ENCODE measurements around the gene NAMPT. TPM values are rescaled to one million over a fixed set of nuclear protein-coding genes. Genes with fewer than 3 reads are reported as not detected.

The NAMPT gene
- total RNA-seq, 4 donors from 2014 or later = 274 to 823 (median 604) TPM

GRCh38 chr7:106317971-106318370 is 33.2 kb upstream of the NAMPT start:
- no peak for DNase-seq
- 72 to 78% methylated on average over 4 to 5 of the region's 5 CpGs for WGBS, 2 donors
- no peak overlapping the region for H3K27ac ChIP-seq
- no peaks in the 10 kb centered on the region for H3K9me3 ChIP-seq
- H3K4me1 ChIP-seq = no peaks in the 10 kb centered on the region
- H3K27me3 ChIP-seq = peaks cover 0 to 3% (median 0%) of the 10 kb centered on the region in 4 donors
- no peaks in the 10 kb centered on the region for H3K36me3 ChIP-seq
- intact Hi-C loops (cut with DNase I) = no loop called here
- TF ChIP-seq POLR2A (IDR thresholded peaks at IDR 0.05) = no peak
- no peak overlapping the region for H3K4me3 ChIP-seq

- TF ChIP-seq CTCF (IDR thresholded peaks at IDR 0.05) = no peak
- H3K27ac ChIP-seq = no peak overlapping the region
- no peak for DNase-seq
- no peaks in the 10 kb centered on the region for H3K36me3 ChIP-seq
- intact Hi-C loops (cut with DNase I) = no loop called here
- H3K4me3 ChIP-seq = no peak overlapping the region
- no peaks in the 10 kb centered on the region for H3K9me3 ChIP-seq
- peaks cover 0 to 3% (median 0%) of the 10 kb centered on the region in 4 donors for H3K27me3 ChIP-seq
- no peaks in the 10 kb centered on the region for H3K4me1 ChIP-seq
Observed at GRCh38 chr7:106316947-106317346, 32.2 kb upstream of the NAMPT start.

GRCh38 chr7:106314875-106315274 is 30.1 kb upstream of the NAMPT start:
- no peaks in the 10 kb centered on the region for H3K4me1 ChIP-seq
- H3K27me3 ChIP-seq = peaks cover 0 to 3% (median 0%) of the 10 kb centered on the region in 4 donors
- DNase-seq = no peak
- no peaks in the 10 kb centered on the region for H3K9me3 ChIP-seq
- H3K4me3 ChIP-seq = no peak overlapping the region
- TF ChIP-seq POLR2A (IDR thresholded peaks at IDR 0.05) (no peak), CTCF (IDR thresholded peaks at IDR 0.05) (no peak)
- intact Hi-C loops (cut with DNase I) = no loop called here
- H3K27ac ChIP-seq = no peak overlapping the region
- 87 to 90% methylated on average over 2 of the region's 2 CpGs for WGBS, 2 donors
- H3K36me3 ChIP-seq = no peaks in the 10 kb centered on the region

GRCh38 chr7:106313966-106314365 is 29.2 kb upstream of the NAMPT start:
- Histone ChIP-seq H3K4me1 (no peaks in the 10 kb centered on the region), H3K36me3 (no peaks in the 10 kb centered on the region), H3K9me3 (no peaks in the 10 kb centered on the region), H3K27me3 (peaks cover 0 to 3% (median 0%) of the 10 kb centered on the region in 4 donors), H3K27ac (no peak overlapping the region), H3K4me3 (no peak overlapping the region)
- TF ChIP-seq CTCF (IDR thresholded peaks at IDR 0.05) (no peak), POLR2A (IDR thresholded peaks at IDR 0.05) (no peak)
- no peak for DNase-seq
- 31 to 52% methylated on average over 2 of the region's 2 CpGs for WGBS, 2 donors
- intact Hi-C loops (cut with DNase I) = no loop called here

- H3K4me1 ChIP-seq = no peaks in the 10 kb centered on the region
- no peak overlapping the region for H3K27ac ChIP-seq
- H3K36me3 ChIP-seq = no peaks in the 10 kb centered on the region
- DNase-seq = no peak
- no peak for TF ChIP-seq POLR2A (IDR thresholded peaks at IDR 0.05)
- no peak for TF ChIP-seq CTCF (IDR thresholded peaks at IDR 0.05)
- peaks cover 0 to under 1% (median 0%) of the 10 kb centered on the region in 4 donors for H3K27me3 ChIP-seq
- no peaks in the 10 kb centered on the region for H3K9me3 ChIP-seq
- intact Hi-C loops (cut with DNase I) = no loop called here
- WGBS, 2 donors = 50 to 52% methylated on average over 2 of the region's 2 CpGs
- H3K4me3 ChIP-seq = no peak overlapping the region
Observed at GRCh38 chr7:106313456-106313901, 28.7 kb upstream of the NAMPT start.

GRCh38 chr7:106312906-106313305 is 28.1 kb upstream of the NAMPT start:
- no peak for TF ChIP-seq CTCF (IDR thresholded peaks at IDR 0.05)
- H3K27ac ChIP-seq = no peak overlapping the region
- H3K4me1 ChIP-seq = no peaks in the 10 kb centered on the region
- WGBS, 2 donors = 48 to 64% methylated on average over 2 of the region's 2 CpGs
- H3K27me3 ChIP-seq = no peaks in the 10 kb centered on the region
- H3K9me3 ChIP-seq = no peaks in the 10 kb centered on the region
- DNase-seq = no peak
- H3K36me3 ChIP-seq = no peaks in the 10 kb centered on the region
- intact Hi-C loops (cut with DNase I) = no loop called here
- no peak overlapping the region for H3K4me3 ChIP-seq

Measured in esophagus squamous epithelium (tissue), 5 donors.